Globus pallidus (tissue), 1 donor: ENCODE results near the gene CENPQ.
A peak's percentile ranks its signal among the peaks of the same experiment; 100 is the strongest.

Experiments used
- DNase-seq: peaks from one replicate; pipeline ENCODE4 v3.0.0-alpha.2; 2015; ENCODE audit warnings: low spot score

The CENPQ gene

DNA sequence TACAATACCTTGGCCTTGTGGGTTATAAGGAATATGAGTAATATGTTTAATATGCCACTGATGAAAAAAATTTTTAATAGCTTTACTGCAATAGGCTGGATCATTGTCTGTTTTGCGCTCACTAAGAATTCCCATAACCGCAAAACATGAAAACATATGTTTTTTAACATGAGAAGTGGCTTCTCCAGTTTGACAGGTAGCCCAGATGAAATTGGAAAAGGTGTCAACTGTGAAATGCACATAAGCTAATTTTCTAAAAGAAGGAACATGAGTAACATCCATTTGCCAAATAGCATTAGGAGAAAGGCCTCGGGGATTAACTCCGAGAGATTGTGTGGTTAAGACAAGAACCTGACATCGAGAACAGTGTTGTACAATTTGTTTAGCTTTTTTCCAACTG lies 41.5 kb downstream of the CENPQ start:
- no peak for DNase-seq

GRCh38 chr6:49506569-49507111 lies 43.5 kb downstream of the CENPQ start:
- DNase-seq = no peak

DNA sequence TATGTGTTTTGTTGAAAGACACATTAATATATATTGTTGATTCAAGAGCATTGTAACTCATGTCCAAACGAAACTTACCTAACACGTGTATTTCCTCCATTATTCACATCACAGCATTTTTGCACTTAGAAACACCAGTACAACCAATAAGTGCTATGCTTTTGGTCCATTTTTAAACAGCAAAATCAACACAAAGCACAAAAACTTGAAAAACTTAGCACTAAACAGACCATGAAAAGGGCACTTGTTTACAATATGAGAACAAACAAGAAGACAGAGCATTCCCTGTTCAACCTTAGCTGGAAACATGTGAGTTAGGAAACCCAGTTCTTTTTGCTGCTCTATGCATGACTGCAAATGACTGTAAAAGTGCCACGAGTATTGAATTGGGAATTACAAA lies 46.2 kb downstream of the CENPQ start:
- DNase-seq = no peak

DNA sequence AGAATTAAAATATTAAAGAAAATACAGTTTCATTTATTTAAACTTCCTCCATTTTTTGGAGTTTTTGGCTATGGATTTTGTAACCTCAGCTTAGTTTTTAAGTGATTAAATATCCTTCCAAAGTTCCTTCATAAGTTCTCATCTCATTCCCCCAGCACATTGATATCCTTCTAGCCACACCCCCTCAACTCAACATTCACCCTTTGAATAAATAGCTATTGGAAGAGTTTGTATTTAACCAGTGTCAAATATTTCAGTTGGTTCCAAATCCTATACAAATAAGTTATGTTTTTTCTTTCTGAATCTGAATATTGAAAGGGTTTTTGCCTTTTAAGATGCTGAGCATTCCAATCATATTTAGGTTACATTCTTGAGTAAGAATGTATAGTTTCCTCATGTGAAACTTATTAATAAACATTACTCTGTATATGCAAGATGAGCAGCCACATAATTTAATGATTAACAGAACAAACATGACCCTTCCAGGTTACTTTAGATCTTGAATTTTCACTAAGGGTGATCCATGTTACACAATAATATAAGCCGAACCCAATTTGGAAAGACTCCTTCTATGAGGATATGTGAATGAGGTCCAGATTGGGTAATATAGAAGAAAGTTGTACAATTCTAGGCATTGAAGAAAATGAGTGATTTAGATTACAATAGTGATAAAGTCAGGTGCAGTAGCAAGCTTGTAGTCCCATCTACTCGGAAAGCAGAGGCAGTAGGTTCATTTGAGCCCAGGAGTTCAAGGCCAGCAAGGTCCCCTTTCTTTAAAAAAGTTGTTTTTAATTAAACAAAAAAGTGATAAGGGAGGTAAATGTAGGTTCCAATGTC lies 50.2 kb downstream of the CENPQ start:
- DNase-seq = no peak

- no peak for DNase-seq
Observed at GRCh38 chr6:49514571-49515484, 51.7 kb downstream of the CENPQ start.

- no peak for DNase-seq
Observed at GRCh38 chr6:49515485-49516146, 52.4 kb downstream of the CENPQ start.

- DNase-seq = no peak
Observed at GRCh38 chr6:49516147-49516505, 53.0 kb downstream of the CENPQ start.

DNA sequence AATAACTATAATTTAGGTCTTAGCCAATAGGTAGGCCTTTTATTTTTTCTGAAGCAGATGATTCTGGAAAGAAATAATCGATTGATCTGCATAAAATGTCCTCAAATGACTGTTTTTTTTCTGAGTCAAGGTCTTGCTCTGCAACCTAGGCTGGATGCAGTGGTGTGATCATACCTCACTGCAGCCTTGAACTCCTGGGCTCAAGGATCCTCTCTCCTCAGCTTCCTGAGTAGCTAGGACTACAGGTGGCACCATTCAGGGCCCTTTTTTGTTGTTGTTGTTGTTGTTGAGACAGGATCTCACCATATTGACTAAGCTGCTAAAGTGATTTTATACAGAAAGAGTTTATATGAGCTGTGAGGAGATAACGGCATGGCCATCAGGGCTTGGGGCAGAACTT lies 54.7 kb downstream of the CENPQ start:
- DNase-seq = no peak

- no peak for DNase-seq
Observed at GRCh38 chr6:49519660-49520059, 56.5 kb downstream of the CENPQ start.

- no peak for DNase-seq
Observed at GRCh38 chr6:49522710-49523593, 59.8 kb downstream of the CENPQ start.

DNA sequence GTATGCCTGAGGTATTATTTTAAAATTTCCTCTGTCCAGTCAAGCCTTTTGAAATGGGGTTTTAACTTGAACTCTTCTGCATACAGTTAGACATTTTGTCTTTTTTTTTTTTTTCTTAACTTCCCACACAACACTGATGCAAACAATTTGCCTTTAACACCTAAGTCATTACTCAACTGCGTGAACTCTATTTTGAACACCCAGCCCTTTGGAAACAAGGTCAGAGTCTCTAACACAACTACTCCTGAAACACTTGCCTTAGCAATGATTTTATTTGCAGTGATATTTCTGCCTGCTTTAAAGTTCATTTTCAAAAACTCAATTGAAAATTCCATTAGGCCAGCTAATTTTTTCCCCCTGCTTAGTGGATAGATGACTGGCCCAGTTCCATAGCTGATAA lies 60.7 kb downstream of the CENPQ start:
- DNase-seq = no peak

DNA sequence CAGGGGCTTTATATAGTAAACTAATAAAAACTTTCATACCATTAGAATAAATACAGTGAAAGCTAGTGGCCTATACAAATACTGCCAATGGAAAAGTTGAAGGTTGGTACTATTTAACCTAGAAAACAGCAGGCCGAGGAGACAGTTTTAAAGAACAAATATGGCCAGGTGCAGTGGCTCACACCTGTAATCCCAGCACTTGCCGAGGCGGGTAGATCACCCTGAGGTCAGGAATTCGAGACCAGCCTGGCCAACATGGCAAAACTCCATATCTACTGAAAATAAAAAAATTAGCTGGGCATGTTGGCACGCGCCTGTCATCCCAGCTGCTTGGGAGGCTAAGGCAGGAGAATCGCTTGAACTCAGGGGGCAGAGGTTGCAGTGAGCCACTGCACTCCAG lies 61.4 kb downstream of the CENPQ start:
- DNase-seq = no peak

DNA sequence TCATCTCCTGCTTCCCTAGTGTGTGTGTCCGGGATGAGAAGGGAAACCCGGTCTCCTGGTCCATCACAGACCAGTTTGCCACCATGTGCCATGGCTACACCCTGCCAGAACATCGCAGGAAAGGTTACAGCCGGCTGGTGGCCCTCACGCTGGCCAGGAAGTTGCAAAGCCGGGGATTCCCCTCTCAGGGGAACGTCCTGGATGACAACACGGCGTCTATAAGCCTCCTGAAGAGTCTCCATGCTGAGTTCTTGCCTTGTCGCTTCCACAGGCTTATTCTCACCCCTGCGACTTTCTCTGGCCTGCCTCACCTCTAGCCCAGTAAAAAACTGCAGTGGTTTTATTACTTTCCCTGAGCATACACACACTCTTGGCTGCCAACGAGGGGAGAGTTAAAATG lies 63.4 kb downstream of the CENPQ start:
- no peak for DNase-seq

- no peak for DNase-seq
Observed at GRCh38 chr6:49527320-49527719, 64.2 kb downstream of the CENPQ start.

- no peak for DNase-seq
Observed at GRCh38 chr6:49528571-49528970, 65.4 kb downstream of the CENPQ start.

DNA sequence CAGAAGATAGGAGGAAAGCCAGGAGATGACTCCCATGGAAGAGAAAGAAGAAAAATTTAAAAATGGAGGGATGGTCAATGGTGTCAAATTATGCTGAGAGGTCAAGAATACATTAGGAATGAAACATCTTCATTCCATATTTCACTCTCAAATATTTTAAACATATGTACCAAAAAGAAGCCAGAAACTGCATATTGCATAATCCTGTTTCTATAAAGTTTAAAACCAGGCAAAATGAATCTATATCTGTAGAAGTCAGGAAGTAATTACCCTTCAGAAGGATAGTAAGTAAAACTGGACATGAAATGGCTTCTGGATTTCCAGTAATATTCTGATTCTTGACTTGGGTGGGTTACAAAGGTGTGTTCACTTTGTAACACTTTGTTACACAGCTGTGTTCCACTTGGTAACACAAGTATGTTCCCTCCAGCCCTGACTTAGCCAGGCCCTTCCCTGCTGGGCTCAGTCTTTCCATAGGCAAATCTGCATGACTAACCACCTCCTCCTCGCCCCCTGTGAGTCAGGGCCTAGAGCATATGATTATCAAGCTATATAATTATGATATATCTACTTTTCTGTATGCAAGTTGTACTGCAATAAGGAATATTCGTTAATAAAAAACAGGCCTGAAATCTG lies 67.1 kb downstream of the CENPQ start:
- no peak for DNase-seq

DNA sequence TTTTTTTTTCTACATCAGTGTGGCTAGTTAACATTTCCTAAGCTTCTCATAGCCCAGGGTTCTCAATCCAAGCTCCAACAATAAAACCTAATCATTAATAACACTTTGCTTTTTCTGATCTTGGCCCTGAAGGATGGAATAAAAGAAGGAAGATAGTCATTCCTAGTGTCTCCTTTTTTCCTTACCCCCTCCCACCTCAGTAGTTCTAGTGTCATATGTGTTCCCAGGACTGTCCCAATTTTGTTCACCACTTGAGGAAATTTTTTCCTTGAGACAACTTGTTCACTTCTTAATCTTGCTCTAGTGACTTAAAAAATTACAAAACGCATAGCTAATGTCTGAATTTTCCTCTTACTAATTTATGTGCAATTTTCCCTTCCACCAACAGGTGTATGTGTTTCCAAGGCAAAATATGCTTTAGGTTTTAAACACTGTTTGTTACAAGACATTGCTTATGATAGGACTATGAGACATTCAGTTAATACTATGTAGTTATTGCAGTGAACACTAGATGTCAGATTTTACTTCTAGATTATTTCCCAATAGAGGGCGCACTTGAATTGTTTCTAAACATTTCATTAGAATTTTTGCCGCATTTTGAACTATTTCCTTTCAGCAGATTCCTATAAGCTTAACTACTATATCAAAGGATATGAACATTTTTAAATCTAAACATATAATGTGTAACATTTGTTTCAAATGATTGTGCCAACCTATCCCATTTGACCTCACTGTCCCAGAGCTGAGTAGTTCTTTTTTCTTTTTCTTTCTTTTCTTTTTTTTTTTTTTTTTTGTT lies 68.8 kb downstream of the CENPQ start:
- peak; percentile 52 for DNase-seq

DNA sequence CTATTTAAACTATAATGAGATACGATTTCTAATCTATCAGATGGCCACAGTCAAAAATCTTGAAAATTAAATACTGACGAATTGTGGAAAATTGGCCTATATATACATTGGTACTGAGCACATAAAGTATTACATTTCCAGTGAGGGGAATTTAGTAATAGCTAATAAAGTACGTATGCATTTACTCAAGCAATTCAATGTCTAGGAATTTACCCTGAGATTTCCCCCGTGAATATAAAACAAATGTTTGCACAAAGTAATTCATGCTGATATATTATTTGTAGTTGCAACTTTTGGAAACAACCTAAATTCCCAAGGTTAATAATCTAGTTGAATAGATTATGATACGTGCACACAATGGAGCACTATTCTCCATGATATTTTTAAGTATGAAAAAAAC lies 72.6 kb downstream of the CENPQ start:
- DNase-seq = no peak

- no peak for DNase-seq
Observed at GRCh38 chr6:49539102-49539501, 75.9 kb downstream of the CENPQ start.

- DNase-seq = no peak
Observed at GRCh38 chr6:49540614-49541013, 77.4 kb downstream of the CENPQ start.
